ENCODE measurements around the gene SPESP1.
"Not testable (repeated sequence)": the region's sequence is repeated elsewhere in the genome, so short reads cannot be mapped to it uniquely, and the experiment has no call there.

Gene SPESP1

DNA sequence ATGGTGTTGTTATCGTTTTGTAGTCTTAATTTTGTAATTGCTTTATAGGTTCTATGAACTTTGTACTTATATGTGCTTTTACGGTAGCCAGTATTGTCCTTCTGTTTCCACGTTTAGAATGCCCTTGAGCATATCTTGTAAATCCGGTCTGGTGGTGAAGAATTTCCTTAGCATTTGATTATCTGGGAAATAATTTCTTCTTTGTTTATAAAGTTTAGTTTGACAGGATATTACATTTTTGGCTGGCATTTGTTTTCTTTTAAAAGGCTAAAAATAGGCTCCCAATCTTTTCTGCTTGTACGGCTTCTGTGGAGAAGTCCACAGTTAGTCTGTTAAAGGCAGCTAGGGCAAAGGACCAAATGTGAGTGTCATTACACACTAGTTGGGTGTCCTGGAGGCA is 36.7 kb downstream of the SPESP1 start:
- no peak for DNase-seq

GRCh38 chr15:68967948-68968347 is 37.6 kb downstream of the SPESP1 start:
- no peak for DNase-seq

DNA sequence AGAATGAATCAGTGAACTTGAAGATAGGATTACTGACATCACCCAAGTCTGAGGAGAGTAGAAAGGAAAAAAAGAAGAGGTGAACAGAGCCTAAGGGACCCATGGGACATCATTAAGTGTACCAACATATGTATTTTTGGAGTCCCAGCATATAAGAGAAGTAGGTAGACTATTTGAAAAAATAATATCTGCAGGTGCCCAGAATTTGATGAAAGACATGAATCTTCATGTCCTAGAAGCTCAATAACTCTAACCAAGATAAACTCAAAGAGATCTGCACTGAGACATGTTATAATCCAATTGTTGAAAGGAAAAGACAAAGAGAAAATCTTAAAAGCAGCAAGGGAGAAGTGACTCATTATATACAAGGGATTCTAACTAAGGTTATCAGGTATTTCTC is 39.0 kb downstream of the SPESP1 start:
- no peak for DNase-seq

DNA sequence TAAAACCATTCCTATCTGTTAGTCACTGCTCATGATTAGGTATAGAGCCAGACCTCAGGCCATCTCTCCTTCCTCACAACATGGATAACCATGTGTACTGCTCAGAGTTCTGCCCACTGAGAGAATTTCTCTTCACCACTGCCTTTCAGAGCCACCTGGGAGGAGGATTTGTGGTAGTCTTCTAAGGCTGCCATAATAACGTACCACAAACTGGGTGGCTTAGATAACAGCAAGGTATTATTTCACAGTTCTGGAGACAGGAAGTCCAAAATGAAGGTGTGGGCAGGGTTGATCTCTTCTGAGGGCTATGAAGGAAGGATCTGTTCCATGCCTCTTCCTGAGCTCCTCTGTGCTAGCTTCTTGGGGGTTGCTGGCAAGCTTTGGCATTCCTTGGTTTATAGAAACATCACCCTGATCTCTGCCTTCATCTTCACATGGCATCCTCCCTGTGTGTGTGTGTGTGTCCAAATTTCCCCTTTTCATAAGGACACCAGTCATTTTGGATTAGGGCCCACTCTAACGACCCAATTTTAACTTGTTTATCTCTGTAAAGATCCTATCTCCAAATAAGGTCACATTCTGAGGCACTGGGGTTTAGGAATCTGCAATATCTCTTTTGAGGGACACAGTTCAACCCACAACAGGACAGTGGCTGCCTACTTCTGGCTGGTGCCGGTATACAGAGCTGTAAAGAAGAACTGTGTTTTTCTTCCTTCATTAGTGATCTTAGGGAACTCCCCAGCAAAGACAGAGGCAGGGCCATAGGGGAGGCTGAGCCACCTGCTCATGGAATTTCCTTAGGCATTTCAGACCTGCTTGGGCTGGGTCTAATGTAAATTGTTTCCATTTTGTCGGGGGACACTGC is 42.1 kb downstream of the SPESP1 start:
- DNase-seq, result no peak

GRCh38 chr15:68975651-68976160 is 45.4 kb downstream of the SPESP1 start:
- not testable (repeated sequence) for DNase-seq

DNA sequence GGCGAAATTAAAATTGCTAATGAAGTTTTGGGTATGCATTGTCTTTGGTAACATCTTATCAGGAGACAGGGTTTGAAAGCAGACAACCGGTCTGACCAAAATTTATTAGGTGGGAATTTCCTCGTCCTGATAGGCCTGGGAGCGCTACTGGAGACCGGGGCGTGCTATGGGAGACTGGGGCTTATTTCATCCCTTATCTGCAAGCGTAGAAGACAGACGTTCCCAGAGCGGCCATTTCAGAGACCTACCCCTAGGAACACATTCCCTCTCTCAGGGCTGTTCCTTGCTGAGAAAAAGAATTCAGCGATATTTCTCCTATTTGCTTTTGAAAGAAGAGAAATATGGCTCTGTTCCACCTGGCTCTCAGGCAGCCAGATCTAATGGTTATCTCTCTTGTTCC is 47.1 kb downstream of the SPESP1 start:
- DNase-seq, result not testable (repeated sequence)

GRCh38 chr15:68979006-68979405 is 48.7 kb downstream of the SPESP1 start:
- no peak for DNase-seq

DNA sequence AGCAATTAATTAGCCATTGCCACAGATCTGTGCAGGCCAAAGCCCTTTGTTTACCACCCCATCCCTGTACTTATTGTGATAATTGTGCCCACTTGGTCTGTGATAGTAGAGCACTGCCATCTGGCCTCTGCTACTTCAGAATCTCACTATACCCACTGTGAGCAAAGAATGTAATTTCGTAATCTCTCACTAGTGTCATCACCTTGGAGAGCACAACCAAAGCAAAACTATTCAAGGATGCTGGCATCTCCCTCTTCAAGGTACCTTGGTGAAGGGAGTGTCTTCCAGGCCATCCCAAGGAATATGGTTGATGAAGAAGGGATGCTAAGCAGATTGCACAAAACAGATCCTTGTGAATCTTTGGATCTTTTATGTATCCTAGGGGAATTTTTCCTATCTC is 49.5 kb downstream of the SPESP1 start:
- DNase-seq, result no peak

- DNase-seq, result no peak
Measured at GRCh38 chr15:68980786-68981185, 50.5 kb downstream of the SPESP1 start.

DNA sequence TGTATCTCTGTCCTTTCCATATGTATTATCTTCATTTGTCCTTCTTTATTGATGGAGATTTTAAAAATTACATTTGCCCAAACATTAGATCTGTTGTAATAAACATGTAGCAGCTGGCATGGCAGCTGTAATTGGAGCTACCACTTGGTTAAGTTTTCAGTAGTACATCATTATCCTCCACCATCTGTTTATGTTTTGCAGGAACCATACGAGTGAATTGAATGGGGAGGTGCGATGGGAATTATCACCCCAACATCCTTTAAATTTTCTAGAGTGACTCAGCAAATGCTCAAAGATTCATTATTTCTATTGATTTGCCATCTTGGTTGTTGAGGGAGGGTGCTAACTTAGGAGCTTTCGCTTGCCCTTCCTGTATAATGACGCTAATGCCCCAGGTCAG is 51.6 kb downstream of the SPESP1 start:
- DNase-seq, result peak; percentile 91

DNA sequence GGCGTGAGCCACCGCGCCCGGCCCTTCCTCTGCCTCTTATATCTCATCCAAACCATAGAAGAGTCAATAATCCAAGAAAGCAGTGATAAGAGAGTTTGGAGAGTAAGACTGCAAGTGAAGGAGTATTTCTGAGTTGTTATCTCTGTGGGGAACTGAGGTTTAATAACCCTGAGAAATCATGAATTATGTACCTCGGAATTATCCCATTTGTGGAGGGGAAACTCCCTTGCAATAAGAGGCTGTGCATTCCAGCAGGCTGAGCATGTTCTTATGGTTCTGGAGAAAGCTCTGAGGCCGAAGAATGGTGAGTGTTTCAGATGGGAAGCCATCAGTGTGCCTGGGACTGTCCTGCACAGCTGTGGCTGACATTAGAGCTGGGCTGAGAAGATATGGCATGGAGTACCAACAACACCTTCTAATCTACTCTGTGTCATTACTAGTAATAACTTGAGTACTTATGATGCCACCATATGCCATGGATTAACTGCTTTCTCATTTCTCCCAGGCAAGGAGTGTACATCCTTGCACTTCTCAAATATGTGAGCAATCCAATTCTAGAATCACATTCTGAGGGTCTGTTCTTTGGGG is 52.7 kb downstream of the SPESP1 start:
- DNase-seq, result no peak

DNA sequence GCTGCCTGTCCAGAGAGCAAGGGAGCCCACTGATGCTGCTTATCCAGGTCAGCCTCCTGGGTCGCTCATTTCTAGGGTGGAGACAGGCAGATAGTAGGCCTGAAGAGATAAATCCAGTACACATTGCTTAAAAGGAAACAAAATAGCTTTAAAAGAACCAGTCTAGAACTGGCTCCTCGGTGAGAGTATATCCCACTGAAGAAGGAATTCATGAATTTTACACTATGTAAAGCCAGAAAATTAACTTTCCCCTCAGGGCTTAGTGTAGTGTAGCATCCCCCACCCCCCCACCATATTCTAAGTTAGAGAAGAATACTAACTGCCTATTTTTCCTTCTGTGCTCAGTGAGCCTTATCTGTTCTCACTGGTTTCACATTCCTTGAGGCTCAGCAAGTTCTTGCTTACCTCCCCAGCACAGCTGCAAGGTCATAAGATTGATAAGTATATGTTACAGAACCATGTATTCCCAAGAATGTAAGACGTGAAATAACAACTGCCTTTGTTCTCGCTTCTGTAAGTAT is 53.7 kb downstream of the SPESP1 start:
- no peak for DNase-seq

DNA sequence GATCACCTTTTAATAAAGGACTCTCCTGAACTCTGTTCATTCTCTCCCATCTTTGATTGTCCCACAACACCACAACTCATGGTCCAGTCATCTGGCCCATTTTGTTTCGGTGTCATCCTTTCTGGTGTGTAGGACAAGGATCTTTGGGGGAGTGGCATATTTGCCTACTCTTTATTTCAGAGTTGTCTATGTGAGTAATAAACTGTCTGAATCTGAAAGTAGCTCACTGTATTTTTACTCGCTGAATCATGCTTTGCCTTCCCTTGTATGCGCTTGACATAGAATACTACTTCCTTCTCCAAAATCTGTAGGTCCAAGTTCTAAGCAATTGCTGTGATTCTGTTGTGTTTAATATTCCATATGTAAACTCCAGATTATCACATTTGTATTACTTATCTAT is 54.3 kb downstream of the SPESP1 start:
- DNase-seq, result no peak

GRCh38 chr15:68985361-68985891 is 55.1 kb downstream of the SPESP1 start:
- DNase-seq, result no peak

DNA sequence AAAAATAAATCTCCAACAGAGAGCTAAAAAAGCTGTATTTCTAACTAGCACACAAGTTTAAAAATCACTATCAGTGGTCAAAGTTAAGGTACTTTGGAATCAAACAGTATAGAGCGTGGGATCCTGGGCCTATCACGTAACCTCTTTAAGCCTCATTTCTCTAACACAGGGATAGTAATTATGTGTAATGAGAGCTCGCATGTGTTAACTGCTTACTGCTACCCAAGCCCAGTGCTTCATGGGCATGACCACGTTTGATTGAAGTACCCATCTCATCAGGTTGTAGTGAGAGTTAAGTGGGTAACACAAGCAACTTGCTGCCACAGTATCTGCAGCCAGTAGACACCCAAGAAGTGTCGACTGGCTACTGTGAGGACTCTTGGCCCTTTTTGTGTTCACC is 56.0 kb downstream of the SPESP1 start:
- DNase-seq, result no peak

GRCh38 chr15:68987120-68987519 is 56.8 kb downstream of the SPESP1 start:
- no peak for DNase-seq

DNA sequence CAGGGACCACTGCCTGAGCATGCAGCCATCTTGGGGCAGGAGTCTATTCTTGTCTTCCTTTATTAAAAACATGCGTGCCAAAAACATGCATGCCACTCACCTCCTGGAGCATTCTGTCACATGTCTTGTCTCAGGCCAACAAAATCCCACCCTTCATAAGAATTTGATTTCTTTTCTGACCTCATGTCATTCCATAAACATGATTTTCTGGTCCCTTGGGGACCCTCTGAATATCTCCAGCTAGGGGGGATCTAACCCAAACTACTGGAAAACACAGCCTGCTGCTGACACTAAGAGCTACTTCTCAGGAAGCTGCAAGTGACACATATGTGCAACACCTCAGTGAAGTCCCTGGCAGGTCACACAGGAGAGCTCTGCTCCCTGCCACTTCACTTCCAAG is 57.4 kb downstream of the SPESP1 start:
- DNase-seq, result no peak

- DNase-seq, result no peak
Measured at GRCh38 chr15:68989541-68990230, 59.4 kb downstream of the SPESP1 start.

- no peak for DNase-seq
Measured at GRCh38 chr15:68990231-68990991, 60.1 kb downstream of the SPESP1 start.

GRCh38 chr15:68990992-68991500 is 60.7 kb downstream of the SPESP1 start:
- DNase-seq, result peak; percentile 33

- DNase-seq, result peak; percentile 73
Measured at GRCh38 chr15:68991723-68992122, 61.4 kb downstream of the SPESP1 start.

DNA sequence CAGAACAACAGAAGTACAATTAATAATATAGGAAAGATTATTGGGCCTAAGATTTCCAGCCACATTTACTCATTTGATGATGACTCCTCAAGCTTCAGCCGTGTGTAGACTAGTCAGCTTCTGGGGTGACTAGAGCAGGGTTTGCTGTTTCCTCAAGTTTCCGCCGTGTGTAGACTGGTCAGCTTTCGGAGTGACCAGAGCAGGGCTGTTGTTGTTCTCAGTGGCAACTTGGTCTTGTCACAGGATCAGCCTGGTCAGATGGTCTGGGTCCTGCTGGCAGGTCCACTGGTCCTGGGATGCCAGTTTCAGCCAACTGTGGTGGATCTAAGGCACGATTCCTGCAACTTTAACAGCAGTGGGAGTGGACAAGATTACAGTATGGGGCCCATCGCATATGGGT is 62.4 kb downstream of the SPESP1 start:
- DNase-seq, result no peak
